Activated T-helper 1 cell treated with anti-CD3 and anti-CD28 coated beads, Interleukin-12 subunit alpha, Interleukin-12 subunit beta, Interleukin-2, Interleukin-4 antibody, amounts not matched to agents 30 ng/mL and 10 ng/mL and 1 ng/mL, durations not matched to agents 14 hours and 24 hours and 36 hours (primary cell): Measurements from ENCODE around the gene MAPKAPK3. TPM values are rescaled to one million over a fixed set of nuclear protein-coding genes. Genes with fewer than 3 reads are reported as not detected.
A peak's percentile ranks its signal among the peaks of the same experiment; 100 is the strongest.

ENCODE experiments used
- DNase-seq: peaks from one replicate; pipeline ENCODE4 v3.0.0; 2021; ENCODE audit warnings: low spot score
- H3K27ac Mint-ChIP-seq: one replicate; pipeline ENCODE4 v1.8.0; 2021; ENCODE audit warnings: mild to moderate bottlenecking, mixed read lengths
- H3K27me3 Mint-ChIP-seq: one replicate; pipeline ENCODE4 v1.8.0; 2022; ENCODE audit warnings: mild to moderate bottlenecking, moderate library complexity, mixed read lengths; ENCODE audit not compliant: insufficient read depth
- H3K36me3 Mint-ChIP-seq: one replicate; pipeline ENCODE4 v1.8.0; 2021; ENCODE audit warnings: low read depth, mixed read lengths
- H3K4me1 Mint-ChIP-seq: one replicate; pipeline ENCODE4 v1.8.0; 2021; ENCODE audit warnings: low read depth, mixed read lengths
- H3K4me3 Mint-ChIP-seq: one replicate; pipeline ENCODE4 v1.8.0; 2021; ENCODE audit warnings: mild to moderate bottlenecking, moderate library complexity, mixed read lengths
- H3K9me3 Mint-ChIP-seq: one replicate; pipeline ENCODE4 v1.8.0; 2021; ENCODE audit warnings: mixed read lengths
- intact Hi-C: fragments of 100-400 bp; cut with micrococcal nuclease; formaldehyde crosslinking; loops from one replicate; pipeline ENCODE4 v1.15.1; 2024
- total RNA-seq: library from RNA; stranded (reverse); gene quantifications from 2 replicates; pipeline ENCODE4 v1.2.3, GENCODE V29; 2022

The MAPKAPK3 gene
- total RNA-seq, 1 donor from 2014 or later: 191 TPM

DNA sequence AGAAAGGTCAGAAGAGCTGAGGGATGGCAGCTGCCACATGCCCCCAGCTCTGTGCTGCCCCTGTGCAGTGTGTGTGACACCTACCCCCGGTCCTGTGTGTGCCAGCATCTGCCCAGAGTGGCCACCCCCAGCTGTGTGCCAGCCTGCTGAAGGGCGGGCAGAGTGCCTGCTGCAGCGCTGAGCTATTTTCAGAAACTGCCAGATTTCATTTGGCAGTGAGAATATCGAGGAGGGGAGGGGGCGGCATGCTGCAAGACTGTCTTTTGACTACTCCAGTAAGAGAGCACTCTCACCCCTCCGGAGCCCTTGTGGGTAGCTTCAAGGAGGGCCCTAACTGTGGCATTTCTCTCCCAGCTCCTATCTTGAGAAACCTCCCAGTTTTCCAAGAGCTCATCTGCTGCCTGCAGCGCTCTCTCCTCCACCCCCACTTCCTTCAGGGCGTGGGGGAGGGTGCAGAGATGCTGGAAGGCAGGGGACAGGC is 32.5 kb downstream of the MAPKAPK3 start:
- Mint-ChIP-seq H3K4me3 (no peak overlapping the region), H3K27ac (no peak overlapping the region), H3K36me3 (peaks cover 30% of the 10 kb centered on the region), H3K4me1 (peaks cover 15% of the 10 kb centered on the region), H3K27me3 (no peaks in the 10 kb centered on the region), H3K9me3 (no peaks in the 10 kb centered on the region)
- intact Hi-C loops: no loop called here
- DNase-seq: no peak

DNA sequence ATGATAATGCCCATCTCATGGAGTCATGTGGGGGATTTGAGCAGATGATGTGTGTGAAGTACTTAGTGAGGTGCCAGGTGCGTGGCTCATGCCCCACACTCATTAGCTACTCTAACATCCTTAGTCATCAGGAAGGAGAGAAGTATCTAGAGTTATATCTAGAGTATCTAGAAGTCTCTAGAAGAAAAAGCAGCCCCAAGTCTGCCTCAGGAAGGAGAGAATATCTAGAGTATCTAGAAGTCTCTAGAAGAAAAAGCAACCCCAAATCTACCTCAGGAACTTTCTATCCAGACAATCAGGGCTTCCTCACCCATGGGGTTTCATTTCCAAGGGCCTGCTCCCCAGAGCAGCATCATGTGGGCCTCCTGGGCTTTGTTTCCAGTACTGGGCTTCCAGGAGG is 33.1 kb downstream of the MAPKAPK3 start:
- Mint-ChIP-seq H3K36me3 (peaks cover 29% of the 10 kb centered on the region), H3K4me3 (no peak overlapping the region), H3K27me3 (no peaks in the 10 kb centered on the region), H3K4me1 (peaks cover 21% of the 10 kb centered on the region), H3K9me3 (no peaks in the 10 kb centered on the region), H3K27ac (peak overlapping the region; percentile 56)
- intact Hi-C loops: no loop called here
- no peak for DNase-seq

DNA sequence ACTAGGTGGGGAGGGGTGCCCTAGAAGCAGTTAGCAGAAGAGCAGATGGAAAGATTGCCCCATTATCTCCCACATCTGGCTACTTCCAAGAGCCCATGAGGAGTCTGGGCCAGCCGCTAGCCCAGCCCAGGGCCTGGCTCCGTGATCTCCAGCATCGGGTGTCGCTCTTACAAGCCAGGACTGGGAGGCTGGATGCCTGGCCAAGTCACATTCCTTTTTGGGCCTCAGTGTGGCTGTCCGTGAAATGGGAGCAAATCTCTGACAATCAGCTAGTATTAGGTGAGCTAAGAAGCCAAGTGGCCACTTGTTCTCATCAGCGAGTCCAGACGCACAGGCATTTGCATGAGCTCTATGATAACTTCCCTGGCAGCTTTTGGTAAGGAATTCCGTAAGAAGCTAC is 34.5 kb downstream of the MAPKAPK3 start:
- no peak overlapping the region for H3K4me3 Mint-ChIP-seq
- DNase-seq: no peak
- intact Hi-C loops: no loop called here
- peaks cover 22% of the 10 kb centered on the region for H3K36me3 Mint-ChIP-seq
- peak overlapping the region; percentile 63 for H3K27ac Mint-ChIP-seq
- H3K9me3 Mint-ChIP-seq: no peaks in the 10 kb centered on the region
- H3K4me1 Mint-ChIP-seq: peaks cover 25% of the 10 kb centered on the region
- no peaks in the 10 kb centered on the region for H3K27me3 Mint-ChIP-seq

DNA sequence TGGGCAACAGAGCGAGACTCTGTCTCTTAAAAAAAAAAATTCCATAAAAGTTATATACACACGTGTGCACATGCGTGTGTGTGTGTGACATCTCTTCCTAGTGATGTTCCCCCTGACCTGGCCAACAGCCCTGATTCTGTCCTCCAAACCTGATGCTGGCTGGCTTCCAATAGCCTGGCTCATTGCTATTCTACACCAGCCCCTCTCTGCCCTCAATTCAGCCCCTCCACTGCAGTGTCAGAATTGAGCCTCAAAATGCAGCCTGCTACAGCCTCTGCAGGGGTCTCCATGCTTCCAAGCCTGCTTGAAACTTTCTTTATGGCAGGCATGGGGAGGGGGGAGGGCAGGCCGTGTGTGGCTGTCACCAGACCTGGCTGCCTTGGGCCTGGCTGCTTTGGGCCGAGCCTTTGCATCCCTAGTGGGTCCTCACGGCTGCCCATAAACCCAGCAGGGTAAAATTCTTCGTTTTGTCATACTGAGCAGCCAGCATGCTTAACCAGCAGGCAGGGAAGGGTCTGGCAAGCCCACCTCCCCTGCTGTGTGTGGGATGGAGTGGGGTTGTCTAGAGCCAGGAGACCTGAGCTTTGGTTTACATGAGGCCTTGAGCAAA is 35.1 kb downstream of the MAPKAPK3 start:
- Mint-ChIP-seq H3K27ac (peak overlapping the region; percentile 75), H3K36me3 (peaks cover 19% of the 10 kb centered on the region), H3K9me3 (no peaks in the 10 kb centered on the region), H3K4me3 (no peak overlapping the region), H3K27me3 (no peaks in the 10 kb centered on the region), H3K4me1 (peaks cover 23% of the 10 kb centered on the region)
- intact Hi-C loops: loop anchor here (1.0 kb wide), 3 partner anchors 28 to 80 kb away; no protein-coding TSS in a partner anchor
- DNase-seq: no peak

DNA sequence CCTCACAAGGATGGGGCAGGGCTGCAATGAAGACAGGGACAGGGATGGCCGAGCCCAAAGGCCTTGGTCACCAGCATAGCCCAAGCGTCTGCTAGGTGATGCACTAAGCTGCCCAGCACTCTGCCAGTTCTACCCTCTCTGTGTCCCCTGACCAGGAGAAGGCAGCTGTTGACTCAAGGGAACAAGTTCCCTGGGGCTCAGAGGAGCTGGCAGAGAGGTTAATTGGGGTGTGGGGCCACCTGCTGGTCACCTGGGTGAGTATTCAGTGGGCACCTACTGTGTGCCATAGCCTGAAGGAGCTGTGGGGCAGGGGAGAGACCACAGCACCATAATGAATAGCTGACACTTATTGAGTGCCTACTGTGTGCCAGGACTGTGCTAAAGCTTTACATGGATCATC is 35.8 kb downstream of the MAPKAPK3 start:
- intact Hi-C loops: loop anchor here (1.0 kb wide), 3 partner anchors 28 to 80 kb away; no protein-coding TSS in a partner anchor
- H3K36me3 Mint-ChIP-seq: peaks cover 16% of the 10 kb centered on the region
- DNase-seq: no peak

DNA sequence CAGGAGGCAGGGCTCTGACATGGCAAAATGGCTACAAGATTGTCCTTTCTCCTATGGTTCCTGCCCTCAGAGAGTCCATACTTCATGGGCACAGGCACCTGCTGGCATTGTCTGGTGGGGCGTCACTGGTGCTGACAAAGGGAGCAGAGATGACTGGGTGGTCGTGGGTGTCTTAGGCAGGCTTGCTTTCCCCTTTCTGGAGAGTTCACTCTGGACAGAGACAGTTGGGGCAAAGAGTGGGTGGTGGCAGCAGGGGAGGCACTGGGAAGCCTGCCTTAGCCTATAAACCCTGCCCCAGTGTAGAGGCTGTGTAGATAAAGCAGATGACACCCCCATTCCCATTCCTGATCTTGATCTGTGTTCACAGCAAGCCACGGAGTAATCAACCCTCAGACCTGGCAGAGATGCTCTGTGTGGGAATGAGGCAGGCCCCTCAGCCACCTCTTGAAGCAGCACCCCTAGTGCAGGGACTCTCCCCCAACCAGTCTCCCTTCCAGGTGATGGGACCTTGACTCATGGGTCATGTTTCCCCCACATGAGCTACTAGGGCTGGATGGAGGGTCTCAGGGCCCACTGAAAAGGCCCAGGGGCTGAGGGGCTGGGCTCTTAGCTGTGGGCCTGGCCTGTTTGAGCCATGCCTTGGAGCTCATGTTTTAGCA is 37.1 kb downstream of the MAPKAPK3 start:
- Mint-ChIP-seq H3K36me3 (peaks cover 7% of the 10 kb centered on the region), H3K4me1 (peaks cover 23% of the 10 kb centered on the region), H3K27ac (peak overlapping the region; percentile 31), H3K4me3 (no peak overlapping the region), H3K9me3 (no peaks in the 10 kb centered on the region), H3K27me3 (no peaks in the 10 kb centered on the region)
- intact Hi-C loops: loop anchor here (2.0 kb wide), 1 partner anchor 21 kb away; no protein-coding TSS in a partner anchor
- no peak for DNase-seq

More for the DNA sequence above, 35.8 kb downstream of the MAPKAPK3 start:
- peak overlapping the region; percentile 75 for H3K27ac Mint-ChIP-seq
- H3K9me3 Mint-ChIP-seq: no peaks in the 10 kb centered on the region
- no peaks in the 10 kb centered on the region for H3K27me3 Mint-ChIP-seq
- peaks cover 23% of the 10 kb centered on the region for H3K4me1 Mint-ChIP-seq
- no peak overlapping the region for H3K4me3 Mint-ChIP-seq

DNA sequence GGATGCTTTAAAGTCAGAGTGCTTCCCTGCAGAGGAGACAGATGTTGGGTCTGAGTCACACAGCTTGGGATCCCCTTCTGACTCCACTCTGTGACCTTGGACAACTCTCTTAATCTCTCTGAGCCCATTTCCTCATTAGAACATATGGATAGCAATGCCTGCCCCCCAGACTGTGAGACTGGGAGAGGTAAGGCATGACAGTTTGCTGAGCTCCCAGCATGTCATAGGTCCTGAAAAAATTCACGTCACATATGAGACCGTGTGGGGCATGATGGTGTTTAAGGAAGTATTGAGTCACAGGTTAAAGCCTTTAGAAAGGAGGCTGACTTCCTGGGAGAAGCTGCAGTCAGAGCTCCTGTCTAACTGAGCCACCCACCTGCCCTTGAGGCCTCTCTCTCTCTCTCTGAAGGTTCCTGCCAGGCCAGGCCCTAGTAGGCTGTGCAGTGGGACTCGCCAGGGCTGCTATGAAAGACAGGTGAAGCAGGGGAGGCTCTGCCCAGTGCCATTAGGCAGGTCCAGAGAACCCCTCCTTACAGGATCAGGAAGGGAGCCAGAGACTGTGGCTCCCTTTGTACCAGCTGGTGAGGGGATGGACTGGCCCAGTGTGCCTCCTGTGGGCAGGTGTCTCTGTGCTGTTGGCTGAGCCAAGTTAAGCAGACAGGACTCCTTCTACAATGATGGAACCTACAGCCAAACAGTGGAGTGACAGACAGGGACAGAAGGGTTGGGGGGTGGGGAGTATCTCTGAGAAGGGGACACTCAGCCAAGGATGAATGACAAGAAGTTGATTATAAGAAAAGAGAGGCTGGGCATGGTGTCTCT is 38.3 kb downstream of the MAPKAPK3 start:
- no peaks in the 10 kb centered on the region for H3K27me3 Mint-ChIP-seq
- no peak overlapping the region for H3K4me3 Mint-ChIP-seq
- intact Hi-C loops: loop anchor here (2.0 kb wide), 1 partner anchor 22 kb away; no protein-coding TSS in a partner anchor
- peak overlapping the region; percentile 83 for H3K27ac Mint-ChIP-seq
- no peak for DNase-seq
- no peaks in the 10 kb centered on the region for H3K9me3 Mint-ChIP-seq
- peaks cover 6% of the 10 kb centered on the region for H3K36me3 Mint-ChIP-seq
- H3K4me1 Mint-ChIP-seq: peaks cover 23% of the 10 kb centered on the region

DNA sequence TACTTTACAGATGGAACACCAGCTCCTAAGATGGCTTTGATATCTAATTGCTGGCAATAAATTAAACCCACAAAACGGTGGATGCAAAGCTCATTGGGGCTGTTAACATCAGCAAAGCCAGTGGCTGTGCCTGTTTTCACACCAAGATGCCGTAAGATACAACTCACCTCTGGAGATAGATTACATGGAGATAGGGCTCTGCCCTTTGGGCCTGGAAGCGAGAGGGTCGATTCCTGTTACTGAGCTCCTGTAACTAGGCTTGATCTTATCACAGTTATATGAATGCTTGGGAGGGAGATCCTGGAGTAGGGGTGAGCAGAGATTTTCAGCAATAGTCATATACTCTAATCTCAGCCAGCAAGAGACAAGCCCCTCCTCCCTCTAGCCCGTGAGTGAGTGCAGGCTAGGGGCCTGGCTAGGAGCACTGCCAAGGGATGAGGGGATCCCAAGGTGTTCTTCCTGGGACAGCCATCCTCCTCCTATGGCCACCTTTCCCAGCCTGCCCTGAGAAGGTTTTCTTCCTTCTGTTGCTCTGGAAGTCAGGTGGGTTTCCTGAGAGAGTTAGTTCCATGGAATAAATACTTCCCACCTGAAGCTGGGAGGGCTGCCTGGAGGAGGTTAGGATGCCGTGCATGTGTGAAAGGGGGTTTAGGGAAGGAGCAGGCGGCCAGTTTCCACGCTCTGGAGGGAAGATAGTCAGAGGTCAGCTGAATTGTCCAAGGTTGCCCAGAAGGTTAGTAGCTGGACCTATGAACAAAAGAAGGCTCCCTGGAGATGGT is 39.7 kb downstream of the MAPKAPK3 start:
- Mint-ChIP-seq H3K9me3 (no peaks in the 10 kb centered on the region), H3K27ac (no peak overlapping the region), H3K36me3 (peaks cover 4% of the 10 kb centered on the region), H3K4me3 (no peak overlapping the region), H3K4me1 (peaks cover 23% of the 10 kb centered on the region), H3K27me3 (no peaks in the 10 kb centered on the region)
- DNase-seq: no peak
- intact Hi-C loops: no loop called here

DNA sequence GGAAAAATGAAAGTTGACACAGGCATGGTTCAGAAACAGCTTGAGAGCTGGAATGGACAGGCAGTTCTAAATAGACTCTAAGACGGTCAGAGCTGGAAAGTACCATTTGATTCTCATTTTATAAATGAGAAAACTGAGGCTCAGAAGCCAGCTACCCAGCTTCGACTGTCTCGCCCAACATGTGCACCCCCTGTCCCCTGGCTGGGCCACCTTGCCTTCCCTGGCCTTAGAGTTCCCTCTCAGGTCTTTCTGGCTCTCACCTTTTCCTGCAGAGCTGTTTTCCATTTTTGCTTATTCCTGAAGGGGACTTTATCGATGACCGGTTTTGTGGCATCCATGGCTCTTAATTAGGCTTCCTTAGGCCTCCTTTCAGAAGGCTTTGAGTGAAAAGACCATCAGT is 40.5 kb downstream of the MAPKAPK3 start:
- Mint-ChIP-seq H3K36me3 (peaks cover 3% of the 10 kb centered on the region), H3K27ac (no peak overlapping the region), H3K27me3 (no peaks in the 10 kb centered on the region), H3K4me3 (no peak overlapping the region), H3K9me3 (no peaks in the 10 kb centered on the region), H3K4me1 (peaks cover 23% of the 10 kb centered on the region)
- intact Hi-C loops: no loop called here
- no peak for DNase-seq

DNA sequence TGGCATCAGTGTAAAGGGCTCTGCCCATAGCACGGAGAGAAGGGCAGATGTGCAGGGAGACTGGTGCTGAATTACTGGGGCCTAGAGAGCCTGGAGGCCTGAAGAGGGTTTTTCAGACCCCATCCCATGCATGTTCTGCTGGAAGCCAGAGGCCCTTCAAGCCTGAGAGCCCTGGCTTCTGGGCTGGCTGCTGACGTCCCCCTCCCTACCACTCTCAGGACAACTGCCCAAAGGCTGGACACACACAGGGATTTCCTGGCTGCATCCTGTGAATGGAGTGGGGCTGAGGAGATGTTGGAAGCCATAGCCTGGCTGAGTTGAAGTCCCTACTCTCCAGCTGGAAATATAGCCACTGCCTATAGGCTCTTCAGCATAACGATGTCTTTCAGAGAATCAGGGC is 40.9 kb downstream of the MAPKAPK3 start:
- DNase-seq: no peak
- intact Hi-C loops: no loop called here
- H3K36me3 Mint-ChIP-seq: peaks cover 3% of the 10 kb centered on the region
- no peak overlapping the region for H3K27ac Mint-ChIP-seq
- H3K4me3 Mint-ChIP-seq: no peak overlapping the region
- no peaks in the 10 kb centered on the region for H3K9me3 Mint-ChIP-seq
- peaks cover 23% of the 10 kb centered on the region for H3K4me1 Mint-ChIP-seq
- no peaks in the 10 kb centered on the region for H3K27me3 Mint-ChIP-seq

DNA sequence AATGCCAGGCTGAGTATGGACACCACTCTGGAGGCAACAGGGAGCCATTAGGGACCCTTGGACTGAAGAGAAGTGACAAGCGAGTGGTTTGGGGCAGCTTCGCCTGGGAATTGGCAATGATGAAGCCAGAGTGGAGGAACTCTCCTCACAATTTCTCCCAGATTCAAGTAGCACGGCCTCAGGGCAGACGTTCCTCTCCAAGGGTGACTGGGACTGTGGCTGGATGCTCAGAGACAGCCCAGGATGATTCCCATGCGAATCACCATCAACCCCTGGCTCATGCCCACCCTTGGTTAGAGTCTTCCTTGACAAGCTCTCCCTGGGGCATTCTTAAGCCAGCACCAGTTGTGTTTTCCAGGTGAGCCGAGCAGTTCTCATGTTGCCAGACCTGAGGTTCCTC is 41.5 kb downstream of the MAPKAPK3 start:
- H3K36me3 Mint-ChIP-seq: peaks cover 3% of the 10 kb centered on the region
- H3K9me3 Mint-ChIP-seq: no peaks in the 10 kb centered on the region
- peaks cover 23% of the 10 kb centered on the region for H3K4me1 Mint-ChIP-seq
- intact Hi-C loops: no loop called here
- no peak for DNase-seq
- H3K27me3 Mint-ChIP-seq: no peaks in the 10 kb centered on the region
- no peak overlapping the region for H3K4me3 Mint-ChIP-seq
- no peak overlapping the region for H3K27ac Mint-ChIP-seq

DNA sequence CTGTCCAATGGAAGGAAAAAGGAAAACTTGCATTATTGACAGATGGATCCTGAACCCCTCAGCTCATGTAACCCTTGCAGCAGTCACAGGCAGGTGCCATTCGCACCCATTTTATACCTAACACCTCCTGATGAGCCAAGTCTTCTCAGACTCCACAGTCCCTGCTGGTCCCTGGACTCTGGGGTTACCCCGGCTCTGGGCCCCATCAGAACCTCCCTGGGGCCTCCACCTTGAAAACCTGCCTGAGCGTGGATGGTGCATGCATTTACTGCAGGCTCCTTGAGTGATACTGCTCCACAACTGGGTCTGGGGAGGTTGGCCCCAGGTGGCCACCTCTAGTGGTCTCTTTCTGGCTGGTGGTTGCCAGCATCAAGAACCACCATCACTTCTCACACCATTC is 41.9 kb downstream of the MAPKAPK3 start:
- peaks cover 3% of the 10 kb centered on the region for H3K36me3 Mint-ChIP-seq
- intact Hi-C loops: no loop called here
- no peak for DNase-seq
- no peak overlapping the region for H3K4me3 Mint-ChIP-seq
- peaks cover 18% of the 10 kb centered on the region for H3K4me1 Mint-ChIP-seq
- no peak overlapping the region for H3K27ac Mint-ChIP-seq
- H3K27me3 Mint-ChIP-seq: no peaks in the 10 kb centered on the region
- H3K9me3 Mint-ChIP-seq: no peaks in the 10 kb centered on the region
